ENCODE measurements around the gene NKD2.
"Not testable (repeated sequence)": the region's sequence is repeated elsewhere in the genome, so short reads cannot be mapped to it uniquely, and the experiment has no call there.

NKD2 gene

DNA sequence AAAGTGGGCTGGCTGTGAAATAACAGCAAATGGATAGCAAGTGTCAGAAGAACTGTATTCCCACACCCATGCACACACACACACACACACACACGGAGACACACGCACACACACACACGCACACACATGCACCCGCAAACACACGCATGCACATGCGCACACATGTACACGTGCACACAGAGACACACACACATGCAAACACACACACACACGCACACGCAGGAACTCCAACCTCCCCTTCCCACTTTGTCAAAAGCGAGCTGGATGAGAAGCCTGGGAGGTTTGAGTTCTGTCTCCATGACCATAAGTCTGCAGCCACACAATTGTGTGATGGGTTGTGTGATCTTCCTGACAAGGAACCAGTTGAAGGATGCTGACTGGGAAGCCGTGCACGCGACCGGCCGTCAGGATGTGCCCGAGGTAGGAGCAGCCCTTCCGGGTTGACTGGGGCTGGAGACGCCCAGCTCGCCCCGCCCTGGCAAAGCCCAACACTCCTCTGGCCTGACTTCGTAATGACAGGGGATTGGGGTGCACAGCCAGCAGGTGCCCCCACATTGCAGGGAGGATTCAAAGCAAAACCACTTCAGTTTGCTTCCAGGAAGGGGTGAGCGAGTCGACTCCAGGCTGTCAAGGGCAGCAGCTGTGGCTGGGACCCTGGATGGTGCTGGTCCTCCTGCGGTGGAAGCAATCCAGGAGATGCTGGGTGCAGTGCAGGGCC, 29.3 kb upstream of the NKD2 start:
- no peak for DNase-seq (ENCODE audit: low read depth)

DNA sequence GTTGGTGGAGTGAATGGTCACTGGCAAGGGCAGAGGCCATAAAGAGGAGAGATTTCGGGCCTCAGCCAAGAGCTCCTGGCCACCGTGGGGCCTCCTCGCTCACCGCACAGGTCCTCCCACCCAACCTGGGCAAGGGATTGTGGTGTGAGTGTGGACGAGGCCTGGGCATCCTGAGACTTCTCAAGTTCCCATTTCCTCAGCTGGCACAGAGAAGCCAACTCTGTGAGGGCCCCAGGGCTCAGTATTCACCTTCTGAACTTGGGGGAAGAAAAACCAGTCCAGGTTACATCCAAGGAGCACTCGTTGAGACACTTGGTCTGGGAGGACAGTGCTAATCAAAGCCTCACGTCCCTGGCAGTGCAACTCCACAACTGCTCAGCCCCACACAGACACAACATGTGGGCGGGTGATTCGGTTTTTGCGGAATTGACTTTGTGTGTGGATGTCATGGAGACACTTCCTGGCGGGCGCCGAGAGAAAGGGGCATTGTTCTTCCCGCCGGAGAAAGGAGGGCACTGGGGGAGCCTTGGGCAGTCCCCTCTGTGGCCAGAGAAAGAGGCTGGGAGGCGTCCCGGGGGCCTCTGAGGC, 28.5 kb upstream of the NKD2 start:
- no peak for DNase-seq (ENCODE audit: low read depth)

DNA sequence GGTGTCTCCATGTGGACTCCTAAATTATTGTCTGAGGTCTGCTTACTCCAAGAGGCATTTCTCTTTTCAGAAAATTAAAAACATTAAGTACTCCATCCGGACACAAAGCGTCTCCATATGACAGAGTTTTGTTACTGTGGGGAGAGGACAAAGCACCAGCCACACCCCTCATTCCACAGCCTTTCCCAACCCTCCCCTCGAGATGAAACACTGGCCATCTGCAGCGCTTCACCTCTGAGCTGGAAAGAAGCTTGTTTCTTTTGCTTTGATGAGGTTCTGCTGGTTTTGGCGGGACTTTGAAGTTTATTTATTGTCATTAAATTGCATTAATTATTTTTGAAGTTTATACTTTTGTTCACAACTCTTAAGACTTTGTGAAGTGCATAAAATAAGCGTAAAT, 27.6 kb upstream of the NKD2 start:
- no peak for DNase-seq (ENCODE audit: low read depth)

DNA sequence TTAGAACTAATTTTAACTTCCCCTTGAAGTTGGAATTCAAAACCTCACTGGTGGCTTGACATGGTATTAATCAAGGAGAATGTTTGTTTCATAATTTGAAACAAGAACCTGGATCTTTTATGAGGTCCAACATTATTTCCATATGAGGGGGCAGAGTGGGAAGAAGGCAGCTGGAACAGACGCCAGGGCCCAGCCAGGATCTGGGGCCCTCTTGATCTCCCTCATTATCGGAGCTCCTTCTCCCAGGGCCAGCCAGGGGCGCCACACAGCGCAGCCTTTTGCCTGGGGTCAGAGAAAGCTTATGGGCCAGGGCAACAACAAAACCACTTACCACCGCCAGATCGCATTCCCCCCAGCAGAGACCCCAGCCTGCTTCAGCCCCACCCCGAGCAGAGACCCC, 27.1 kb upstream of the NKD2 start:
- DNase-seq (ENCODE audit: low read depth), result no peak

DNA sequence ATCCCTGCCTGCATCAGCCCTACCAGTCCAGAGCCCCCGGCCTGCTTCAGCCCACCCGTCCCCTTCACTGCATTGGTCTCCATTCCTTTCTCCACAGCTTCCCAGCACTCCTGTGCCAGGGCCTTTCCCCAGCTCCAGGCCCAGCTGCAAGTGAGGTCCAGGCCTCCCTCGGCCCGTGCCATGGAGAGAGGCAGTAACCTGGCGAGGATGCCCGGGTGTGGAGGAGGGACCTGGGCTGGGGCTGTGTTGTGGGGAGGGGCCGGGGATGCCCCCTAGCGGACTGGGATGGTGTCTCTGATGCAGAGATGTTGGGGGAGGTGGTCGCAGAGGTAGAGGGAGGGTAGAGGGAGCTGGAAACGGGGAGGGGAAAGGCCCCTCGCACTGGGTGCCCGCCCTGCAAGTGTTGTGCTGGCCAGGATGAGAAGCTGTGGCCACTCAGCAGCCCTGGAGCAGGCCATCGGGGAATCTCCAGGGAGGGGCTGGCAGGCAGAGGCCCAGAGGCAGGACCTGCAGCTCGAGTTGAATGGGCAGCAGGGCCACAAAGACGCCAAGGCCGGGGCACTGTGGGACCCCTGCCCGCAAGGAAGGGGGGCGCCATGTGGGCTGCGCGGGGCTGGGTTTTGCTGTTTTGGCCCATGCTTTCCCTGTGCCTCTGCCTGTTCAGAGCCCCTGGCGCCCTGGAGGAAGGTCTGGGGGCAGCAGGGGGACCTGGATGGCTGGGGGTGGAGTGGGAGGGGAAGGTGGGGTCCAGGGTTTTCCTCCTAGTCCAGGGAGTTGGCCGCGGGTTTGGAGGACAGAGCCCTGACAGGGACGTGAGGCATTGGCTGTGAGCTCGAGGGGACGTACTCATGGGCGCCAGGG, 26.0 kb upstream of the NKD2 start:
- DNase-seq (ENCODE audit: low read depth), result no peak

DNA sequence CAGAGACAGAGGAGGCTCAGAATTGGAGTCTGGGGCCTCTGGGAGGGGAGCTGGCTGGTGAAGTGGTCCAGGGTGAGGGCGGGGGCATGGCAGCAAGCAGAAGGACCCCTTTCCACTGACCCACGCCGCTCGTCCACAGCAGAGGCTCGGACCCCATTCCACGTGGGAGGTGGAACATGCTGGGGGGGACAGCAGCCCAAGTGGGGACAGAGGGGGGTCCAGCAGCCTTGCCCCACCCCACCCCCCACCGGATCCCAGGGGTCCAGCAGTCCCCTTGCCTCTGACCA, 25.4 kb upstream of the NKD2 start:
- DNase-seq (ENCODE audit: low read depth), result no peak

DNA sequence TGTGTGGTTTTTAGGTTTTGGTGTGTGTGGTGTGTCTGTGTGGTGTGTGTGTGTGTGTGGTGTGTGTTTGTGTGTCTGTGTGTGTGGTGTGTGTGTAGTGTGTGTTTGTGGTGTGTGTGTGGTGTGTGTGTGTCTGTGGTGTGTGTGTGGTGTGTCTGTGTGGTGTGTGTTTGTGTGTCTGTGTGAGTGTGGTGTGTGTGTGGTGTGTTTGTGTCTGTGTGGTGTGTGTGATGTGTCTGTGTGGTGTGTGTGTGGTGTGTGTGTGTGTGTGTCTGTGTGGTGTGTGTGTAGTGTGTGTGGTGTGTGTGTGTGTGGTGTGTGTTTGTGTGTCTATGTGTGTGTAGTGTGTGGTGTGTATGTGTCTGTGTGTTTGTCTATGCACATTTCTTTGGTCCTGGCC, 25.0 kb upstream of the NKD2 start:
- DNase-seq (ENCODE audit: low read depth), result no peak

DNA sequence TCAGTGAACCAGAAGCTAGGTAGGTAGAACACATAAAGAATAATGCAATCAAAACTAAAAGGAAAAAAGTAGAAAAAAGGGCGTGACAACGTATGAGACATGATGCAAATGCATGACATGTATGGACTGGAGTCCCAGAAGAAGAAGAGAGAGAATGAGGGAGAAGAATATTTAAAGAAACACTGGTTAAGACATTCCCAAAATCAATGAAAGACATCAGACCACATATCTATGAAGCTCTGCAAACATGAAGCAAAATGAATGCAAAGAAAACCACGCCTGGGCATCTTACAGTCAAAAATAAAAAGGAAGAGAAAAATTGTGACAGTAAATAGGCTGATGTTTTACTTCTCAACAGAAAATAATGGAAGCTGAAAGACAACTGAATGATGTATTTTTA, 23.8 kb upstream of the NKD2 start:
- no peak for DNase-seq (ENCODE audit: low read depth)

DNA sequence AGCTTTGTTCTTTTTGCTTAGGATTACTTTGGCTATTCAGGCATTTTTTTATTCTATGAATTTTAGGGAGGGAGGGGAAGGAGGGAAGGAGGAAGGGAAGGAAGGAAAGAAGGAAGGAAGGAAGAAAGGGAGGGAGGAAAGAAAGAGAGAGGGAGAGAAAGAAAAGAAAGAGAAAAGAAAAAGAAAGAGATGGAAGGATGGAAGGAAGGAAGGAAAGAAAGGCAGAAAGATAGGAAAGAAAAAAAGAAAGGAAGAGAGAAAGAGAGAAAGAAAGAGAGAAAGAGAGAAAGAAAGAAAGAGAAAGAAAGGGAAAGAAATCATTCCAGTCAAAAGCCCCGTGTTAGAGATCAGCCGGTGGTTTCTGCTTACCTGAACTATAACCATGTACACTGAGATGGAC, 20.8 kb upstream of the NKD2 start:
- no peak for DNase-seq (ENCODE audit: low read depth)

DNA sequence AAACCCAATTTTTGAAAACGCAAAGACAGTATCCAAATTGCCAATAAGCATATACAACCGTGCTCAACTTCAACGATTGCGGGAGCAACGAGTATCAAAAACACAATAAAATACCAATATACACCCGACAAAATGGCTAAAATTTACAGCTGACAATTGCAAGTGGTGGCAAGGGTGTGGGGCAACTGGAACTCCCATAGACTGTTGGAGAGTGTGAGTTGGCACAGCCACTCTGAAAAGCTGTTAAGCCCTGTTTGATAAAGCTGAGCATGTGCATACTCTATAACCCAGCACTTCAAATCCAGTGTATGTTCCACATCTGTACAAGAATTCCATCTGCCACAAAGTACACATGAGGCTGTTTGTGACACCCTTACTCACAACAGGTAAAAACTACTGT, 20.3 kb upstream of the NKD2 start:
- DNase-seq (ENCODE audit: low read depth), result no peak

DNA sequence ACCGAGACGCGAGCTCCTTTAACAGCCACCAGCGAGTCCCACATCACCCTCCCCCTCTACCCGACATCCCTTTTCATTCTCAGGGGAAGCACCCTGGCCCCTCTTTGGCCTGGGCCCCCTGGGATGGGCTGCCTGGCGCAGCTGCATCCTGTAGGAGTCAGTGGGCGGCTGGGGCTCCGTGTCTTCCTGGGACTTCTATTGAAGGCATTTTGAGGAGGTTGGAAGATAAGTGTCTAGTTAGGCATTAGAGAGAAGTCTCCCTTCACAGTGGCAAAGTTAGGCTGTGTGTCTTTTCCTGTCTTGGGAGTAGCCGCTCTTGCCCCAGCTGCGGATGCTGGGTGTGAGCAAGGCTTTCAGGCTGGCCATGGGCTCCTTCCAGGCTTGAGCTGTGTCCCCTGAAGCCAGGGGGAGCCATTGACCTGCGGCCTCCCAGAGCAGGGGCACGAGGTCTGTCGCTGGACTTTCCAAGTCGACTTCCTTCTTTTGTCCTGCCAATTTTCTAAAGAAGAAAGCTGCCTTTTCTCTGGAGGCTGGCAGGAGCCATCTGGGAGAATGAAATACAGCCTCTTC, 18.6 kb upstream of the NKD2 start:
- no peak for DNase-seq (ENCODE audit: low read depth)

DNA sequence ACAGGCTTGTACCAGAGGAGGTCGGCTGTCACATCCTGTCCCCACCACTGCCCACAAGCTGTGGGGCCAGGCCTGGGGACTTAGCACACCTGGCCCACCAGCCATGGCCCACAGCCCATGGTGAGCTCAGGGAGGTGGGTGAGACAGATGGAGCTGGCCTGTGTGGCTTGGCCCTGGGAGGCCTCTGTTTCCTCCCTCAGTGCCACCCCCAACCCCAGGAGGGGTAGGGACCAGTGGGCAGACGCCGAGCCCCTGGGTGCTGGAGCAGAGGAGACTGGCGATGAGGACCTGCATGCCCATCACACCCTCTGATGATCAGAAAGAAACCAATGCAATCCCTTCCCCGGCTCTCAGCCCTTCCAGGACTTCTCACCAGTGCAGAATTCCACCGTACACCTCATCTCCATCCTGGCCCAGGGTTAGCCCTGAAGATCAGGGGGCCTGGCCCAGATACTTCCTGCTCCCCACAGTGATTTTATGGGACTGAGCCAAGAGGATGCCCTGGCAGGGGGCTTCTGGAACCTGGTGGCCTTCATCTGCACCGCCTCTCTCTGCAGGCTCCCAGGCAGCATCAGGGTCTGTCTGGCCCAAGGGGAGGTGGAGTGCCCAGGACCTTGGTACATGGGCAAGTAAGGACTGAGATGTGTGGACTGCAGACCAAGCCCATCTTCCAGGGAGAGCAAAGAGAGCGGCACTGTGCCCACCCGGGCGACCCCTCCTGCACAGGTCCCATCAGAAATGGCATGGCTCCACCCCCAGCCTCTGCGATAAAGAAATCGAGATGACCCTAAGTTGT, 16.9 kb upstream of the NKD2 start:
- no peak for DNase-seq (ENCODE audit: low read depth)

DNA sequence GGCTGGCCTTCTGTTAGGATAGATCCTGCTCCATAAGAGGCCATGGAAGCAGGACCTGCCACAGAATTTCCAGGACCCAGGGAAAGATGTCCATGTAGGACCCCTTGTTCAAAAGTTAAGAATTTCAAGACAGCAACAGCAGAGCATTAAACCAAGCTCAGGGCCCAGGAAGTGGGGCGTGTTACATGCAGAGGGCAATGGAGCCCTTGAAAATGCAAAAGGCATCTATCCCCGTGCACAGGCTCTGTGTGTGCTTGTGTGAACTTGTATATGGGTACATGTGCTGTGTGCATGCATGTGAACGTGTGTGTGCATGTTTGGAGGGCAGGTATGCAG, 14.4 kb upstream of the NKD2 start:
- no peak for DNase-seq (ENCODE audit: low read depth)

DNA sequence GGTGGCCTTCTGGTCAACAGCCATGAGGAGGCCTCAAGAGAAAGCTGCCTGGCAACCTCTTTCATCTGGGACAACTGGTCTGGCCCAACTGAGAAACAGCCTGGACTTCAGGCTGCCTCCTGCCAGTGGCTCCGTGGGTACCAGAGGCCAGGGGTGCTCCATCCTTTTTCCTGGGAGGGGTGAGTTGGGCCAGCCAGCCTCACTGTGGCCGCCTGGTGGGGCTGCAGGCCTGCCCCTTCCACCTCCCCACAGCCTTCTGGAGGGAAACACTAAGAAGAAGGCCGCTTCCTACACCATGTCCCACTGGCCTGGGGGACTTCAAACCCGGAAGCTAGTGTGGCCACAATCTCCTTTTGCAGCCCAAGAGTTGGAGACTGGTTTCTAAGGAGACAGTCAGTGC, 13.8 kb upstream of the NKD2 start:
- DNase-seq (ENCODE audit: low read depth), result no peak

DNA sequence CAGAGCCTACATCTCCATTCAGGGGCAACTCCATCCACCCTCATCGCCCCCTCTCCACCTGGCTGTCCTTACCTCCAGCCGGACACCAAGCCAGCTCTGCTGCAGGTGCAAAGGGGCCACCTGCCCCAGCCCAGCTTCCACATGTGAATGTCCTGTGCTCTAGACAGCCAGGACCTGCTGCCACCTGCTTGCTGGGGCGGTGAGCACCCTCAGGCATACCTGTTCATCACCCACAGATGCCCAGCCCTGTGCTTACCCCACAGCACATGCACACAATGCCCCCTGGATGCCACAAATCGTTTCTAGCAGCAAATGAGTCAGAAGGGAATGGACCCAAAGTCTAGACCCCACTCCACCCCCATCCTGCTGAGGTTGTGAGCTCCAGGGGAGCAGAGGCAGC, 13.3 kb upstream of the NKD2 start:
- no peak for DNase-seq (ENCODE audit: low read depth)

DNA sequence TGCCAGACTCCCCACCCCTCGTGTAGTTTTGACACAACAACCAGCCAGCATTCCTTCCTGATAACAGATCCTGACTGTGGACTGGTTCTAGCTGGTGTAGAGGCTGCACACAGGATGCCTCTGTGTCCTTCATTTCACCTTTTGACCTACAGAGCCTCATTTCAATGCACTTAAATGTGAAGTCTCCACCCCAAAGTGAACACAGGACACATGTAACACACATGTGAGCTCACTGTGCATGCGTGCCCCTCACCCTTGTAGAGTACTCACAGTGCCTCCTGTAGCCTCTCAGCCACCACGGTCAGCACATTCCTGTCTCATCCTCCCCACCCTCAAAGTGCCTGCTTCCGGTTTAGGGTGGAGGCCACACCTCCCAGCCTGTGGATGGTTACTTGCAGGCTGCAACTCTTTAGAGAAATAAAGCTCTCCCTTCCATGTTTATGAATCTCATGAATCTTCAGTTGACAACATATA, 11.6 kb upstream of the NKD2 start:
- DNase-seq (ENCODE audit: low read depth), result no peak

DNA sequence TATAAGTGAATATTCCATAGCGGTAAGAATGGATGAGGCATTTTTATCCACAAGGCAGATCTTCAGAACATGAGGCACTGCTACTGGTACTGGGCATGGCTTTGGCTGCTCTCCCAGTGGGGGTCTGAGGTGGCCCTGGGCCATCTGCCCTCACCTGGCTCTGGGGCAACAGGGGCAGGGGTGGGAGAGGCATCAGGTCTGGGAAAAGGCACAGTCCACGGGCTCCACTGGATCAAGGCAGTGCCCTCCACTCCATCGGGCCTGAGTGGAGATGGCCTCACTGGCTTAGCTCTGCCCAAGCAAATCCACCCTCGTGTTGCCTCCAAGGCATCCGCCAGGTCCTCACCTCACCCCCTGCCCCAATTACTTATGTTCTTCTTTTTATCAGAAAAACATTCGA, 10.9 kb upstream of the NKD2 start:
- DNase-seq (ENCODE audit: low read depth), result no peak

DNA sequence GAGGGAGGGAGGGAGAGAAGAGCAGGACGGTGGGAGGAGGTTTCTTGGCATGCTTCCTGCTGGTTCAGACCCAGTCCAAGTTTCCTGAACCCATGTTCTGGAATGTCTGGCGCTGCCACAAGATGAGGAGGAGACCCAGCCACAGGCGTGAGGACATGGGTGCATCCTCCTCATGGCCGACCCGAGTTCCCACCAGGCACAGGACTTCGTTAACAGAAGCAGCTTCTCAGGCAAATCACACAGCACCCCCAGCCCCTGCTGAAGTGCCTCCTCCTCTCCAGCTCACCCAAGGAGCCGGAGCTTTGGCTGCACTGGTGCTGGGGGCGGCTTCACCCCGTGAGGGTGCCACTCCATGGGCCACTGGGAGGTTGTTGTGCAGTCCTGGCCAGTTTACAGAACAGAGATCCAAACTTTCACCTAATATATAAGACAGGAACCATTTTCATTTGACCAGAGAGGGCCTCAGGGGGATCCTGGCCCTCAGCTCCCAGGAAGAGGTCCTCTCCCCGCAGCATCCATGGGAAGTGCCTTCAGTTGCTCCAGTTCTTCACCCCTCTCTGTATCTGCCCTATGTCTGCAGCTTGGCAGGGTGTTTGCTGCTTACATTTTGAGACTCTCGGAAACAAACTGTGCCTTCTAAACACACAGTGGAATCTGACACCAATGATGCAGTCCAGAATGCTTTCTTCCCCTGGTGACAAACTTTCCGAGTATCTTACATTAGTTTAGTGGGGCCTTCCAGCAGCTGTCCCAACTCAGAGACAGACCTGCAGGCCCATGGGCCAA, 10.2 kb upstream of the NKD2 start:
- DNase-seq (ENCODE audit: low read depth), result no peak

DNA sequence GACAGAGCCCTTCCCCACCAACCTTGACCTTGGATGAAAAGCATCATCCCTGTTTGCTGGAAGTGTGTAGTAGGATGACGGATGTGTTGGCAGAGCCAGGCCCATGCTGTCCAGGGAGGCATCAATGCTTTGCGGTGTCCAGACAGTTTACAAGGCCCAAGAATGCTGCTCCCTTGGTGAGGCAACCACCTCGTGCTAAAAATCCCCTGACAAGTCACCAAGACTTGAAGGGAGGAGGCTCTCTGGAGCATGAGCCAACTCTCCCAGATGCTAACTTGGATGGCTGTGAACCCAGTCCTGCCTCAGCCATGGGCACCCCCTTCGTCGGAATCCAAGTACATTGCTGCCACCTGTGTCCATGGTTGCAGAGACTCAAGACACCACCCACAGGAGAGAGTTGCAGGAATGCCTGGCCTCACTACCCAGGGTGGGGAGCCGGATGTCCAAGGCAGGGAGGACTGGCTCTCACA, 9.5 kb upstream of the NKD2 start:
- no peak for DNase-seq (ENCODE audit: low read depth)

DNA sequence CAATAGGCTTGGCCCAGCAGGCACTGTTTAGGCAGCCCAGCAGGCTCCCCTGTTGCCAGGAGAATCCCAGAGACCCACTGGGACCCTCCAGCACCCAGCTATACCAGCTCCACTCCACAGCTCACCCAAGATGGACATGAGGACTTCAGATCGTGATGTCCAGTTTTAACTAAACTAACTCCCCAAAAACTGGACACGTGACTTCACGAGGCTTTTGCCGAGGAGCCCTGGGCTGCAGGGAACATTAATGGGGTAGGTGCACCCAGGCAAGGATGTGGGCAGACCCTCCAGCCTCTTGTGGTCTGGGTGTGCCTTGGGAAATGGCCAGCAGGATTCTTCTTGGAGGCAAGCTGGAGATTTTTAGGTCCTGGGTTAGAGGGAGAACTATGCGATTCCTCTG, 8.9 kb upstream of the NKD2 start:
- DNase-seq (ENCODE audit: low read depth), result no peak

DNA sequence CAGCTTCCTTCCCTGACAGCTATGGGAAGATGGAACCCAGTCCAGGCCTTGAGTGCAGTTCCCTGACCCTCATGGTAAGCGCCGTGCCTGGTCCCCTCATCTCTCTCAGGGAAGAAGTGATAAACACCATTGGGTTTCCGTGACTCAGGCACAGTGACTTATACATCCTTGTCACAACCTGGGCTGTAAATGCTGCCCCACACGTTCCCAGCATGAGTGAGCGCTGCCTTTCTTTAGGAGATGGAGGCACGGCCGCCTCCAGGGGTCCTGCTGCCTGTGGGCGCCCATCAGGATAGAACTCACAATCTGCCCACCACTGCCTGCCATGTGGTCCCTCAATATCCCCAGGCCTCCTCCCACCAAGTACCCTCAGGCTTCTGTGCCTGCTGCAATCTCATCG, 8.3 kb upstream of the NKD2 start:
- no peak for DNase-seq (ENCODE audit: low read depth)

DNA sequence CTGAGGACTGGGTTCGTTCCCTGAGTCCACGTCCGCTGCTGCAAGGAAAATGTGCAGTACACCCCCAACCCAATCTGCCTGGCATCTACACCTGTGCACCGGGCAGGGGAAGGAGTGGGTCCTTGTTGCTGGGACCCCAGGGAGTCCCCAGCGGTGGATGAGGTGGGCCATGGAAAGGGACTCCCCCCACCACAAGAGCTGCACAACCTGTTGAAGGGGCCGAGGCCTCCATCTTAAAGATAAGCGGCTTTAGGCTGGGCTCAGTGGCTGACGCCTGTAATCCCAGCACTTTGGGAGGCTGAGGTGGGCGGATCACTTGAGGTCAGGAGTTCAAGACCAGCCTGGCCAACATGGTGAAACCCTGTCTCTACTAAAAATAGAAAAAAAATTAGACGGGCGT, 7.8 kb upstream of the NKD2 start:
- DNase-seq (ENCODE audit: low read depth), result not testable (repeated sequence)
